GM23338 (cell line): ENCODE results near the gene XRCC6. TPM values are rescaled to one million over a fixed set of nuclear protein-coding genes. Genes with fewer than 3 reads are reported as not detected.

Experiments
- ATAC-seq: fragments of 200-7000 bp; cut with Tn5 transposase; 3 replicates; pipeline ENCODE4 v1.9.1; 2020
- DNase-seq: peaks from one replicate; pipeline ENCODE4 v3.0.0-alpha.2; 2015; ENCODE audit warnings: low spot score
- H2AFZ ChIP-seq: fragments of 200-600 bp; sonication (generic); 2 replicates; pipeline ENCODE4 v1.8.0; 2016; ENCODE audit warnings: antibody characterized with exemption, mild to moderate bottlenecking, moderate library complexity
- H3F3A ChIP-seq: fragments of 200-600 bp; sonication (generic); replicated peaks from 2 replicates; pipeline ENCODE4 v1.8.0; 2017; ENCODE audit warnings: antibody characterized with exemption, mixed run types, low read depth
- H3K27ac ChIP-seq: fragments of 200-600 bp; sonication (generic); 2 replicates; pipeline ENCODE4 v1.6.1; 2016; ENCODE audit warnings: low read depth
- H3K27me3 ChIP-seq: fragments of 200-600 bp; sonication (generic); 2 replicates; pipeline ENCODE4 v1.8.0; 2016; ENCODE audit warnings: mild to moderate bottlenecking, mixed run types, moderate library complexity; ENCODE audit not compliant: insufficient read depth
- H3K36me3 ChIP-seq: fragments of 200-600 bp; sonication (generic); 2 replicates; pipeline ENCODE4 v1.8.0; 2016; ENCODE audit warnings: mild to moderate bottlenecking; ENCODE audit not compliant: insufficient read depth
- H3K4me1 ChIP-seq: fragments of 200-600 bp; sonication (generic); 2 replicates; pipeline ENCODE4 v1.8.0; 2016; ENCODE audit warnings: mild to moderate bottlenecking, moderate library complexity; ENCODE audit not compliant: insufficient read depth
- H3K4me2 ChIP-seq: fragments of 200-600 bp; sonication (generic); 2 replicates; pipeline ENCODE4 v1.7.1; 2017; ENCODE audit warnings: mixed run types
- H3K4me3 ChIP-seq: fragments of 200-600 bp; sonication (generic); 2 replicates; pipeline ENCODE4 v1.6.1; 2016; ENCODE audit warnings: mixed run types
- H3K79me2 ChIP-seq: fragments of 200-600 bp; sonication (generic); replicated peaks from 2 replicates; pipeline ENCODE4 v1.8.0; 2017; ENCODE audit warnings: mild to moderate bottlenecking; ENCODE audit not compliant: insufficient read depth
- H3K9me2 ChIP-seq: fragments of 200-600 bp; sonication (generic); 2 replicates; pipeline ENCODE4 v1.8.0; 2017; ENCODE audit not compliant: insufficient read depth
- H4K20me1 ChIP-seq: fragments of 200-600 bp; sonication (generic); replicated peaks from 2 replicates; pipeline ENCODE4 v1.8.0; 2017; ENCODE audit warnings: mild to moderate bottlenecking; ENCODE audit not compliant: insufficient read depth
- H3K27ac Mint-ChIP-seq: 2 replicates; pipeline ENCODE4 v1.8.0; 2020; ENCODE audit warnings: inconsistent platforms, mild to moderate bottlenecking, moderate library complexity, mixed read lengths
- H3K27me3 Mint-ChIP-seq: 3 replicates; pipeline ENCODE4 v1.8.0; 2022; ENCODE audit warnings: low read depth, mild to moderate bottlenecking, moderate library complexity, mixed read lengths, inconsistent platforms; ENCODE audit not compliant: insufficient read depth, poor library complexity
- H3K36me3 Mint-ChIP-seq: 3 replicates; pipeline ENCODE4 v1.8.0; 2021; ENCODE audit warnings: low read depth, mild to moderate bottlenecking, inconsistent platforms, moderate library complexity, mixed read lengths
- H3K4me1 Mint-ChIP-seq: 3 replicates; pipeline ENCODE4 v1.8.0; 2020; ENCODE audit warnings: mild to moderate bottlenecking, inconsistent platforms, mixed read lengths
- H3K4me3 Mint-ChIP-seq: 3 replicates; pipeline ENCODE4 v1.8.0; 2021; ENCODE audit warnings: moderate library complexity, mild to moderate bottlenecking, inconsistent platforms, mixed read lengths
- H3K9me3 Mint-ChIP-seq: 3 replicates; pipeline ENCODE4 v1.8.0; 2020; ENCODE audit warnings: moderate library complexity, mild to moderate bottlenecking, inconsistent platforms, mixed read lengths
- CREB1 ChIP-seq: fragments of 250-450 bp; sonication (Bioruptor Pico); IDR thresholded peaks from 2 replicates; pipeline ENCODE4 v1.5.0; 2020; ENCODE audit warnings: low read depth, mild to moderate bottlenecking, moderate library complexity
- CTCF ChIP-seq, 2 experiments: fragments of 200-600 bp in 1 of 2; sonication (generic) in 1 of 2; conservative IDR thresholded peaks; 2 replicates each; pipeline versions ENCODE4 v1.5.1 to v1.6.1; 2016 to 2017; ENCODE audit warnings: antibody characterized with exemption in 2 of 2, low read depth in 2 of 2, mild to moderate bottlenecking in 2 of 2, moderate library complexity in 1 of 2
- ETS1 ChIP-seq: IDR thresholded peaks from 2 replicates; pipeline ENCODE4 v1.6.1; 2016; ENCODE audit warnings: antibody characterized with exemption
- EZH2phosphoT487 ChIP-seq: fragments of 200-600 bp; sonication (generic); IDR thresholded peaks from one replicate; pipeline ENCODE4 v1.8.1; 2018; ENCODE audit warnings: antibody characterized with exemption; ENCODE audit not compliant: unreplicated experiment
- JUNB ChIP-seq: IDR thresholded peaks from one replicate; pipeline ENCODE4 v1.6.1; 2016; ENCODE audit warnings: antibody characterized with exemption; ENCODE audit not compliant: unreplicated experiment
- ZNF114 ChIP-seq: fragments of 250-450 bp; sonication (Bioruptor Pico); IDR thresholded peaks from 2 replicates; pipeline ENCODE4 v1.5.0; 2020; ENCODE audit warnings: mild to moderate bottlenecking, moderate library complexity
- polyA plus RNA-seq: library from polyadenylated mRNA; unstranded; fragments of >200 nt; fragmentation: Nextera tagmentation; extraction: Ambion mirVana; gene quantifications from 2 replicates; pipeline ENCODE4 v1.2.1, GENCODE V29; 2016
- total RNA-seq: library from RNA; depleted of rRNA; stranded (reverse); fragments of >200 nt; shearing (Covaris generic); gene quantifications from 2 replicates; pipeline ENCODE4 v1.2.3, GENCODE V29; 2014
- TF ChIP-seq, protein P1 (sequence below): IDR thresholded peaks from one replicate; pipeline ENCODE4 v1.6.1; 2018; ENCODE audit warnings: antibody characterized with exemption; ENCODE audit not compliant: unreplicated experiment

The XRCC6 gene
- total and polyA plus RNA-seq, 2 experiments from 2014 or later: 351 to 498 TPM

- TF ChIP-seq CTCF (conservative IDR thresholded peaks at IDR 0.05; ENCODE audit: low read depth in 2 of 2) (no peak), EZH2phosphoT487 (no peak), ZNF114 (no peak), ETS1 (no peak), CREB1 (no peak)
- TF ChIP-seq, protein P1, sequence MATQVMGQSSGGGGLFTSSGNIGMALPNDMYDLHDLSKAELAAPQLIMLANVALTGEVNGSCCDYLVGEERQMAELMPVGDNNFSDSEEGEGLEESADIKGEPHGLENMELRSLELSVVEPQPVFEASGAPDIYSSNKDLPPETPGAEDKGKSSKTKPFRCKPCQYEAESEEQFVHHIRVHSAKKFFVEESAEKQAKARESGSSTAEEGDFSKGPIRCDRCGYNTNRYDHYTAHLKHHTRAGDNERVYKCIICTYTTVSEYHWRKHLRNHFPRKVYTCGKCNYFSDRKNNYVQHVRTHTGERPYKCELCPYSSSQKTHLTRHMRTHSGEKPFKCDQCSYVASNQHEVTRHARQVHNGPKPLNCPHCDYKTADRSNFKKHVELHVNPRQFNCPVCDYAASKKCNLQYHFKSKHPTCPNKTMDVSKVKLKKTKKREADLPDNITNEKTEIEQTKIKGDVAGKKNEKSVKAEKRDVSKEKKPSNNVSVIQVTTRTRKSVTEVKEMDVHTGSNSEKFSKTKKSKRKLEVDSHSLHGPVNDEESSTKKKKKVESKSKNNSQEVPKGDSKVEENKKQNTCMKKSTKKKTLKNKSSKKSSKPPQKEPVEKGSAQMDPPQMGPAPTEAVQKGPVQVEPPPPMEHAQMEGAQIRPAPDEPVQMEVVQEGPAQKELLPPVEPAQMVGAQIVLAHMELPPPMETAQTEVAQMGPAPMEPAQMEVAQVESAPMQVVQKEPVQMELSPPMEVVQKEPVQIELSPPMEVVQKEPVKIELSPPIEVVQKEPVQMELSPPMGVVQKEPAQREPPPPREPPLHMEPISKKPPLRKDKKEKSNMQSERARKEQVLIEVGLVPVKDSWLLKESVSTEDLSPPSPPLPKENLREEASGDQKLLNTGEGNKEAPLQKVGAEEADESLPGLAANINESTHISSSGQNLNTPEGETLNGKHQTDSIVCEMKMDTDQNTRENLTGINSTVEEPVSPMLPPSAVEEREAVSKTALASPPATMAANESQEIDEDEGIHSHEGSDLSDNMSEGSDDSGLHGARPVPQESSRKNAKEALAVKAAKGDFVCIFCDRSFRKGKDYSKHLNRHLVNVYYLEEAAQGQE: no peak
Observed at GRCh38 chr22:41598891-41599635, 22.0 kb upstream of the XRCC6 start (continued).

- Histone ChIP-seq H3K79me2 (no peaks in the 10 kb centered on the region), H3K27ac (no peak overlapping the region), H4K20me1 (peaks cover 21% of the 10 kb centered on the region), H3K4me3 (no peak overlapping the region), H3K36me3 (peaks cover 6% of the 10 kb centered on the region; the same call in 1 of the 2 replicates), H3K9me2 (no peaks in the 10 kb centered on the region), H3K27me3 (no peaks in the 10 kb centered on the region), H3K4me1 (no peaks in the 10 kb centered on the region), H3F3A (0 out of 2 replicates have a peak, but pooled peaks cover 6% of the 10 kb centered on the region), H3K4me2 (no peak overlapping the region), H2AFZ (no peak overlapping the region)
- Mint-ChIP-seq H3K4me1 (peaks cover 4% of the 10 kb centered on the region; the same call in 2 of the 3 replicates), H3K27ac (no peak overlapping the region), H3K9me3 (no peaks in the 10 kb centered on the region; the same call in 2 of the 3 replicates), H3K4me3 (no peak overlapping the region), H3K36me3 (peaks cover 40% of the 10 kb centered on the region), H3K27me3 (peaks cover 17% of the 10 kb centered on the region)
- no peak for TF ChIP-seq CREB1
- no peak for TF ChIP-seq CTCF (conservative IDR thresholded peaks at IDR 0.05; ENCODE audit: low read depth in 2 of 2)
- TF ChIP-seq JUNB: no peak
- ATAC-seq (no peak), DNase-seq (no peak)
Observed at GRCh38 chr22:41600976-41601375, 20.1 kb upstream of the XRCC6 start.
